HUDEP-2 (cell line): ENCODE data around the gene TLL2.

ENCODE experiments used
- DNase-seq, 76 experiments: peaks; one replicate each; lab custom pipeline; 2025; ENCODE audit not compliant: unreplicated experiment in 76 of 76; lab: John Stamatoyannopoulos, UW

TLL2 gene

DNA sequence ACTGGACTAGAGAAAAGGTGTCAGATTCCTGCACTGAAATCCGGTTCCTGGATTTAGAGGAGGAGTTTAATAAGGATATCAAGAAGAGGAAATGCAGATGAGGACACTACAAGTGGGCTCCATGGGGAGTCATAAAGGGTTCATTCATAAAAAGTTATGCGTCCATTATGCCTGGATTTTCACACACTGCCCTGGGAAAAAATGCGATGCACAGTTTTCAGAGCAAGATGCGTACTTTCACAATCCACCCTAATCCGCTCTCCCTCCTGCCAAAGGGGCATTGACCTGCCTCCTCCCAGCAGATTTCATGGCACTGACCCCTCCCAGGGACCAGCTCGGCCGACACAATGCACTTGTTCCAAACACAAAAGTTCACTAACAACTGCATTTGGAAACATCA, 112.7 kb downstream of the TLL2 start:
- no peak for DNase-seq

DNA sequence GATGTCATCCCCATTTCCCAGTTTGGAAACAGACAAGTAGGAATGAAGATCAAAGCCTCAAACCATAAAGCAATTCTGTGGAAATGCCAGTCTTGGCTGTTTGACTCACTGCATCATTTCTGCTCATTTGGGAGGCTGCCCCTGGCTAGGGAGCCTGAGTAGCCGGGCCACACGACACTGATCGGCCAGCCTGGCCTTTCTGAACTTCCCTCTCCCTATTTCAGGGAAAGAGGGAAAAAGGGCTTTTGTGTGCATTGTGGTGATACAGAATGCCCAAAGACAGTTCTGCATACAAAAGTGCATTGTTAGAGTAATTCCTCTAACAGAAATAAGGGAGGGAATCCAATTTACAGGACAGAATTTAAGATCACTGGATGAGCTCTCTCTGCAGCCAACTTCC, 113.3 kb downstream of the TLL2 start:
- DNase-seq, result no peak

DNA sequence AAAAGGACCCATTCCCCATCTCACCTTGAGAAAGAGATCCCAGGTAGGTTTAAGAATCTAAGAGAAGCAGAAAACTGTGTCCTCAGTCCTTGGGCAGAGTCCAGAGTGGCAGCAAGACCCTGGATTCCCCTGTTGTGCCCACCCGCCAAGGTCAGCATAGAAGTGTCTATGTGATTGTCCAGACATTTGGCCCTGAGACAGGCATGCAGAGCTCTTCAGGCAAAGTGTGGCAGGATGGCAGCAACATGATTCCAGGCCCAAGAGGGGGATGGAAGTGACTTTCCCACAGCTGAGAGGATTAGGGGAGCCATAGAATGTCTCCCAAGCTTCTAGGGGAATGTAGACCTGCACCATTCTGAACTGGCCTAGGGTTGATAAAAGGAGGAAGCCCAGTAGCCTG, 115.8 kb downstream of the TLL2 start:
- no peak for DNase-seq

DNA sequence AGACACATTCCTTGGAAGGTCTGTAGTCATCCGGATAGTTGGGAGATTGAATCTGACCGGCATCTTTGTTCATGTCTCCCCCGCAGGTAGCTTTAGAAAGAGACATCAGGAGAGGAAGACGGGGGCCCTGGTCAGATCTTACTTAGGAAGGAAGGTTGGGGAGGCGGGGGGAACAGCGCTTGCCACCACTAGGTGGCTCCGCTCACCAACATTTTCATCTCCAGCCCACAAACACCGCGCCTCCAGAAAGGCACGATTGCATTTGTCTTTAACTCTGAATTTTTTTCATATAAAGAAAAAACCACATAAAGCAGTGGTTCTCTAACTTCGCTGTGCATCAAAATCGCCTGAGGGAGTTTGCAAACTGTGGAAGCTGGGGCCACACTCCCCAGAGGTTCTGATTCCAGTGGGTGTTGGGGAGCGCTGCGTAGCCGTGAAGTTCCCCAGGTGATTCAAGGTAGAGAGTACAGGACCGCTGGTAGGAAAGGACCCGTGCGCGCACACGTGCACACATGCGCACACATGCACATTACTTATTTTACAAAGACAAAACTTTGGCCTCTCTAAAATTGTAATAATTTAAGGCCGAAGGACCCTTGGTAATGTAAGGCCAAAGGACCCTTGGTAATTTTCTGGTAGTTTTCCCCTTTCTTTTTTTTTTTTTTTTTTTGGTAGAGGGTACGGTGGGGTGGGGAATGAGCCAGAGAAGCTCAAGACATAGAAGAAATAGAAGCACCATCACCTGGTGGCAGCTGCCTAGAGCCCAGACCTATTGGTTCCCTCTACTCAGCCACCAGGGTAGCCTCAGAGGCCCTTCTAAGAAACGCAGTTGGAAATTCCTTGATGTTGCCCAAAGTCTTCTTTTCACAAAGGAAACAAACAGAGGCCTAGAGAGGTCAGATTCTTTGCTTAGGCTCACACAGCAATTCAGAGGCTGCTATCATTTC, 117.5 kb downstream of the TLL2 start:
- DNase-seq, result peak in 49 of 76 experiments; percentile 1 to 57 (median 26)

DNA sequence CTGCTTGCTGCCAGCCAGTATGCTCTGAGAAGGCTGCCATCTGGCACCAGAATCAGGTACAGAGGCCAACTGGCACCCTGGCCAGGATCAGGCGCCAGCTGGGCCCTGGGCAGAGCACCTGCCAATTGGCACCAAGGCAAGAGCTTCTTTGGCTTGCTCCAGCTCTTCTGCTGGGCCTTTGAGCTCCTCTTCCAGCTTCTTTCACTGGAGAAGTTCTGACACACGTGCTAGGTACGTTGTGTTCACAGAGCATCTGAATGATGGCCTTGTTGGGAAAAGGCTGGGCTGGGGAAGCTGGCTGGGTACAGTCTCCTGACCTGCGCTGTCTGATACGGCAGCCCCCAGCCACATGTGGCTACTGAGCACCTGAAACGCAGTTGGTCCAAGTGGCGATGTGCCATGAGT, 123.3 kb downstream of the TLL2 start:
- DNase-seq, result no peak

DNA sequence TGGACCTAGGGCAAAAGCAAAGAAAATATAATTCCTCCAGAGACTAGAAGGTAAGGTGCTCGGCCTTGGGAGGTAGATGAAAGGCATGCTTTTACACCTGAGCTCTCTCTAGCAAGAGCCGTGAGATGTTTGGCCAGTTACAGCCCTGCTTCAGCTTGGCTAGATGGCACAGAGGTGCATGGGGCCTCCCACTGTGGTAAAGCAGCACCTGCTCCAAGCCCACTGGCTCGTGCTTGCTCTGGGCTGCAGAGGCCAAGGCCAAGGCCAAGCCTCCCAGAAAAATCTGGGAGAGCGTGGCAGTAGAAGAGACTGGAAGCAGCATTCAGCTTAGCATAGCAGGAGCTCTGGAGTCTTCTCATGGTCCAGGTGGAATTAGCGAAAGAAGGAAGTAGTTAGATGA, 123.9 kb downstream of the TLL2 start:
- no peak for DNase-seq

DNA sequence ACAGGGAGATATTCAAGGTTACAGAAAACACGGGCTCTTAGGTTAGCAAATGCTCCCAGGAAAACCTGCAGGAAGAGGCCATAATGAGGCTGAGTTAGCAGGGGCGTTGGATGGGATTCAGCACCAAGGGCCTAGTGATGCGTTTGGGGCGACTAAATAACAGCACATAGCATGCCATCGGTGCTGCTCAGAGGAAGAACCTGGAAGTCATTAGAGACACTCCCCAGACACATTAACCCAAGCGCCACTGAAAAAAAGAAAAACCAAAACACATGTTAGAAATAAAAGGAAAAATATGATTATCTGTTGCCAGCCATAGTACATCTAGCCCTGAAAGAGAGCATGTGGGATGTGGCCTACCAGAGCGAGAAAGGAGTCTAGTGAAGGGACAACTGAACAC, 126.1 kb downstream of the TLL2 start:
- DNase-seq, result no peak

DNA sequence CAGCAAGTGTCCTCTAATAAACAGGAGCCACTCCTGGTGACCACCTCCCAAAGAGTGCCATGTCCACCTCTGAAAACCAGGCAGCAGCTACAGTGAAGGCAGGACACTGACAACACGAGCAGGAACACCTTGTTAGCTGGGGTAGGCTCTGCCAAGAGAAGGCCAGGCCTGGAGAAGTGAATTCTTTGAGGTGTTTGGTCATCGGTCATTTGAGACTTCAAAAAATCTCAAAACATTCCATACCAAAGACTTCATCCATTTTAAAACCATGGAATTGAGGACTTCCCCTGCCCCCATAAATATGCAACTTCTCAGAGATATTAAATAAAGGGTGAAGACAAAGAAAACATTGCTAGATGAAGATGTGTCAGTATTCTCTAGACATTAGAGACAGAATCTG, 126.6 kb downstream of the TLL2 start:
- DNase-seq, result no peak

DNA sequence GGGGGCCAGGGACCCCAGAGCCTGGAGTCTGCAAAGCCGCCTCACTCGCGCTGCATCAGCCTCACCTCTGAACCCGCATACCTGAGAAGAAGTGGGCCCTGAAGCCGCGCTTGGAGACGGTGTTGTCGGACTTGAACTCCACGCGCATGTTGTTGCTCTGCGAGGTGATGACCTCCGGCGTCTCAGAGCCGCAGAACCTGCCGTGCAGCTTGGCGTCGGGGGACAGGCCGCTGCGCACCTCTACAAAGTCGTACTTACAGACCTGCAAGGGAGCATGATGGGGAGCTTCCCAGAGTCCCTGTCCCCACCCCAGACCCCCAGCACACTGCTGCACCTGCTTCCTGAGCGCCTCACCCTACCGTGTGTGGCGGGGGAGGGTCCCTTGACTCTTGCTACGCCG, 129.2 kb downstream of the TLL2 start:
- DNase-seq, result no peak

DNA sequence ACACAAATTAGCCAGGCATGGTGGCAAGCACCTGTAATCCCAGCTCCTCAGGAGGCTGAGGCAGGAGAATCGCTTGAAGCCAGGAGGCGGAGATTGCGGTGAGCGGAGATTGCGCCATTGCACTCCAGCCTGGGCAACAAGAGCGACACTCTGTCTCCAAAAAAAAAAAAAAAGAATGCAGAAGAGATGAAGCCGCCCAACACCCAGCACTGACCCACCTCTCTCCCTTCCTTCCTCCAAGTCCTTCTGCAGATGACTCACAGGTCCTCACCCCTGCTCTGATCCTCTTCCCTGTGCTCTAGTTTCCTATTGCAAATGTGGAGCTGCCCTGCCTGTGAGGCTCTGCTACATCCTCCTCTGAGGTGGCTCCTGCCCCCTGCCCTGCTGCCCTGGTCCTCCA, 132.9 kb downstream of the TLL2 start:
- no peak for DNase-seq

DNA sequence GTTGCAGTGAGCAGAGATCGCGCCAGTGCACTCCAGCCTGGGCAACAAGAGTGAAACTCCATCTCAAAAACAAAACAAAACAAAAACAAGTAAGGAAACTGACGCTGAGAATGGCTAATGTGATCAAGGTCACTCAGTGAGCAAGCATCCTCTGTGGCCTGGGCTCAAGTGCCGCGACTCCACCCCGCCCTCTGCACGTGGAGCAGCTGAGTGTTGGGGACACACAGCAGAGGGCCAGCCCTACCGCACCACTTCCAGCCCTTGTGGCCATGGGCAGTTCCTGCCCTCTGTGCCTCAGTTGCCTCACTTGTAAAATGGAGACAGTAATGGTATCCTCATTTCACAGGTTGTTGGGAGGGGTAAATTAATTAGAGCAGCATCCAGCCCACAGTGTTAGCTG, 134.0 kb downstream of the TLL2 start:
- no peak for DNase-seq

DNA sequence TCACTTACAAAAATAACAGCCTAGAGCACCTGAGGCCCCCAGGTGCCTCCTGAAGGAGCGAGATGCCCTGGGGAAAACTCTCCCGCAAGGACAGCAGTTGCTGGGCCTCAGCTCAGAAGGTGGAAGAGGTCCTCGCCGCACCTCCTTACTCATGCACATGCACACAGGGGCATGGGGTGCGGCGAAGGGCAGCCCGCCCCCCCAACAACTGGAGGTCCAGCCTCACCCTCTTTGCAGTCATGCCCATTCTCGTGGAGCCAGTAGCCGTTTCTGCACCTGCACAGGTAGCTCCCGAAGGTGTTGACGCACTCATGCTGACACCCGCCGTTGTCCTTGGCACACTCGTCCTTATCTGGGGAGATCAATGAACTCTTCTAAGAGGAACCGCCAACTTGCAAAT, 135.0 kb downstream of the TLL2 start:
- no peak for DNase-seq

DNA sequence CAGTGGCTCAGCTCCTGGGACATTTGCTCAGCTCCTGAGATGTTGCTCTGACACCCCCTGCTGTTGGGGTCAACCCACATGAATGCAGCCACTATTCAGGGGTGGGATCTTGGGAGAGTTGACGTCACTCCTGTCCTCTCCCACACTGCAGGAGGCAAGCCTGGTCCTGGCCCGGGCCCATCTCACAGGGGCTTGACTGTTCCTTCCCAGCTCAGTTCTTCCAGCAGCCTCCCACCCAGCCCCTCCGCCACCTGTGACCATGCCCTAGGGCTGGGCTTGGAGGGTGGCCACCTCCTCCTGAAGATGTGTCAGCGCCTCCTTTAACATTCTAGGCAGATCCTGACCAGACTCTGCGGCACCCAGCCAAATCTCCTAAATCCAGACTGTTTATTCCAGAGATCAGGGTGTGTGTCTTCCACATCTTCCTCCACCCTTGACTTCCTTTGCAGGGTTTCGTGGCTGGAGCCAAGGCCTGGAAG, 135.9 kb downstream of the TLL2 start:
- no peak for DNase-seq

DNA sequence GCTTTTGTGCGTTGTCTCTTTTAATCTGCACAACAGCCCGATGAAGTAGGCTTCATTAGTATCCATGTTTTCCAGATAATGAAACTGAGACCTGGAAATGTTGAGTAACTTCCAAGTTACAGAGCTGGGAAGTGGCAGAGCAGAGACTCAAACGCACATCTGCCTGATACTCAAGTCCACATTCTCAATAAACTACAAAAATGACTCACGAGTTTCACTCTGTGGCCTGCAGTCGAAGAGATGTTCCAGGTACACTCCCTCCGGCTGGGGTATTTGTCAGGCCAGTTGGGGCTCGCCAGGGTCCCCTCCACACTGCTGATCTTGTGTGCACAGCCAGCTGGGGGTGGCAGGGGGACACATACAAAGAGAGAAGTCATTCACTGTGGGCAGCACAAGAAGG, 137.2 kb downstream of the TLL2 start:
- peak in 1 of 76 experiments; percentile 13 for DNase-seq

DNA sequence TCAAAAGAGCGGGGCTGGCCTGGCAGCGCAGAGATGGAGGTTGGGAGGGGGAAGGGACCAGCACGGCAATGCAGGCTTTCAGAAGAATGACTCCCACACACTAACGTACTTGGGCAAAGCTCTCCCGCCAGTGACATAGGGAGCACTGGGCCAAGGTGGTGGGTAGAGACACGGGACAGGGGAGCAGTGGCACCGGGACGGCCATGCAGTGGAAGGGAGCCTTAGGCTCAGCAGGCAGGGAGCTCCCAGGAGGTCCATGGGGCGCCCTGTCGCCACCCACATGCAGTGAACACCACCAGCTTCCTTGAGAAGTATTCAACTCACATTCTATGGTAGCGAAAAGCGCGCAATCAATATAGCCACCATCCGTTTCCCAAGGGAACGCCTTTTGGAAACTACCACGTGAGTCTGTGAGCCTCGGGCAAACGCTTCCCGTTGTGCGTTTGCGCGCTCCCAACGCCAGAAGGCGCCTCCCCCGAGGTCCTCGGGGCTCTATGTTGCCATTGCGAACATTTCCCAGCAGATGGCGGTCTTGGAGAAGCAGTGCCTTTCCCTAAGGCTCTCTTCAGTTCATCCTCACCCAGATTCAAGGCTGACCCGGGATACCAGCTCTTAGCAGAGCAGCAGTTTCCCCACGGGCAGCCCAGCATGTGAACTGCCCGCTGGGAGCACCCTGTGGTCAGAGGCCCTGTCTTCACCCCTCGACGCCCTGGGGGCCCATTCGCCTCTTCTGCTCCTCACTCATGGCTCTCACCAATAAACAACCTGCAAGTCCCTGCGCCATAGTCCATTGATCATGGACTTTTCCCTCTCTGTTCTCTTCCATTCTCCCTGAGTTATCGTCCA, 138.5 kb downstream of the TLL2 start:
- DNase-seq, result peak in 72 of 76 experiments; percentile 16 to 85 (median 66)

DNA sequence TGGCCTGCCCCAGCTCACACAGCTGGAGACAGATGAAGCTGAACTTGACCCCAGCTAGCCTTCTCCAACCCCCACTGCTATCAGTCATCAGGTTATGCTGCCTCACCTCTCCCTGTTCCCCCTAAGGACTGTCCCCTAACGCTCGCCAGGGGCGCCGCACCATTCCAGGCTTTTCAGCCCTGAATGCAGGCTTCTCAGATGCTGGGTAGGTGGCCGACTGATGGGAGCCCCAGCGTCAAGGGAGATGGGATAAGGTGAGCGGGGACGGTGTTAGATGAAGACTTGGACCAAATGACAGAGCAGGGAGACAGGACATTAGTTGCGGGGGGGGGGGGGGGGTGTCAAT, 139.1 kb downstream of the TLL2 start:
- DNase-seq, result no peak

DNA sequence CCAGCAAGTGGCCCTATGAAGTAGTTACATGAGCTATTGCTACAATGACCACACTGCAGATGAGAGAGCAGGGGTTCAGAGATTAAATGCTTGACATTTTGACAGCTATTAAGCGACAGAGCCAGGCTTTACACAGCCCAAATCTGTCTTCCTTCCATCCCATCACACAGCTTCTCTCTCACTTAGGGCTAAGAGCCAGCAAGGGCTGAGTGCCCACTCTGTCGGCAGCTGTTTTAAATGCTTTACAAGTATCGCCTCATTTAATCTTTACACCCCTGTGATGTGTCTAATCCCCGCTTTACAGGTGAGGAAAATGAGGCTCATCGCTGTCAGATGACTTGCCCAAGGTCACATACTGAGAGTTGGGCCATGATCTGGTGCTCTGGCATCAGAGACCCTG, 139.7 kb downstream of the TLL2 start:
- DNase-seq, result no peak

DNA sequence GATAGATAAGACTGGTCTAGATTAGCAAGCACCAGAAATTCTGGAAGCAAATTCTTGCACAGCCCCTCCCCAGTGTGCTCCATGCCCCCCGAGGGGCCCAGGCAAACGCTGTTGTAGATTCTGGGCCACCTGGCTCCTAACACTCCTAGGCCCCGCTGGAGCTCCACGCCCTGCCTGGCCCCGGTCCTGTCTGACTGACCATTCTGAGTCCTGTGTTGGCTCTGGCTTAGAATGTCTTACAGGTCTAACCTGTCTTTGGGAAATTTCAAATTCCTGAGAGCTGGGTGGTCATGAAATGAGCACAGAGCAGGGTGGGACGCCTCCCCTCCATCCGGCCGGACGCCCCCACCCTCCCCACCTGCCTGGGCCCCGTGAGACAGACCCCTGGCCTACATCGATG, 142.4 kb downstream of the TLL2 start:
- DNase-seq, result no peak

DNA sequence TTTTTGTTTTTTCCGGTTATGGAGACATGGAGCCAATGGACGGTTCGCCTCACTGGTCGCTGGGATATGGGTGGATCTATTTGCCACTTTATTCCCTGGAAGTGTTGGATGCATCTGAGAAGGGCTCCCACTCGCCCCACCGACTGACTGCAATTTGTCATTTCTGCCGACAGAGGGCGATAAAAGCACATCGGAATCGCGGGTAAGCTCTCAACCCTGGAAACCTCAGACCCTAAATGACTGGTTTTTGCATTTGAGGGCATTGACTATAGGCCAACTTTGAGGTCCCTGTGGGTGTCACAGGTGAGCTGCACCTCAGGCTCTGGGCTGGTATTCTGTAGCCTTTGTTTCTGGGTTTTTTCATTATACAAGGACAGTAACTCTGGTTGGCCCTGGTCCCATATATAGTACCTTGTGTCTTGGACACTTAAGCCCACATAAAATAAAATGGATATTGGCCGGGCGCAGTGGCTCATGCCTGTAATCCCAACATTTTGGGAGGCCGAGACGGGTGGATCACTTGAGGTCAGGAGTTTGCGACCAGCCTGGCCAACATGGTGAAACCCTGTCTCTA, 143.1 kb downstream of the TLL2 start:
- peak in 38 of 76 experiments; percentile 1 to 56 (median 23) for DNase-seq

DNA sequence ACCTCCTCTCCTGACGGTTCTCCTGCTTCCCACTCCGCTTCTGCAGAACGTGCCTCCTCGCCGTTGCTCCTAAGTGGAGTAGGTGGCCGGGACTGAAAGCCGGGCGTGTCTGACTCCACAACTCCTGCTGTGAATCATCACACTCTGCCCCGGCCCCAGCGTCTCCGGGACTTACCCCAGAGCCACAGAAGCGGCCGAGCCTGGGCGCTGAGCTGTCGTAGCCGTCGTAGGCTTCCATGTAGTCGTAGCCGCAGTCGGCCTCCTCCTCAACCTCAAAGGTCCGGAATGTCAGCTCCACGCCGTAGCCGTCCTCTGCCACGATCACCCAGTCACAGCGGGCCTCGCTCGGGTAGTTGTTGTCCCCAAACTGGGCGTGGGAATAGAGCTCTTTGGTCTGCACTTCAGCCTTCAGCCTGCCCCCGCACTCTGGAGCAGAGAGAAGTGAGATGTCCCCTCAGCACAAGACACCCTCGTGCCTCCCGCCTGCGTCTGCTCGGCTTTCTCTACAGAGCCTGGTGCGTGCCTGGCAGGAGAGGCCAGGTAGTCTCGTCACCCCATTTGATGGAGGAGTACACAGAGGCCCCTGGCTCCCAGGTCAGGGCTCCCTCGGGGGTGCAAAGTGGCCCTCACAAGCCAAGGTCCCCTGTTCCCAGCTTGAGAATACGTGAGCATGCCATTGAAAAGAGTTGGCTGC, 143.7 kb downstream of the TLL2 start:
- DNase-seq, result no peak

DNA sequence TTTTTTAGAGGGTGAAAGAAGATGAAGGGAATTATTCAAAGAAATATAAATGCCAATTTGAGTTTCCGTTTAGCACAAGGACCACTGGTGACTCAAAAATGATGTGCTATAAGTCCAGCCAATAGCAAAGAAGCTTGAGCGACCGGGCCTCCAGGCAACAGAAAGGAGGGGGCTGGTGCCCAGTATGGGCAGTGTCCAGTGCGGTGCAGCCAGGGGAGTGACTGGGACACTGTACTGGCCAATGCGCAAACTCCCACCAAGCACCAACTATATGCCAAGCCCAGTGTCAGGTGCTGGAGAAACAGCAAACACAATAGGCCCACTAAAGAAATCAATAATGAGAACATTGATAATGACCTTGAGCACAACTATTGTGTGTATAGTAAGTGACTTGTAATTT, 144.8 kb downstream of the TLL2 start:
- no peak for DNase-seq
